Suprapubic skin (tissue), 4 donors: ENCODE measurements around the gene ABCA7. TPM values are rescaled to one million over a fixed set of nuclear protein-coding genes. Genes with fewer than 3 reads are reported as not detected.

ENCODE experiments used
- DNase-seq, 2 donors: peaks; one replicate each; pipeline ENCODE4 v3.0.0-alpha.2; 2019; ENCODE audit warnings: low spot score in 2 of 2
- H3K27ac ChIP-seq: fragments of 200-600 bp; sonication (generic); one replicate; pipeline ENCODE4 v1.5.1; 2019
- H3K27me3 ChIP-seq: fragments of 200-600 bp; sonication (generic); one replicate; pipeline ENCODE4 v1.5.1; 2019
- H3K36me3 ChIP-seq: fragments of 200-600 bp; sonication (generic); one replicate; pipeline ENCODE4 v1.5.1; 2019
- H3K4me1 ChIP-seq: fragments of 200-600 bp; sonication (generic); one replicate; pipeline ENCODE4 v1.5.1; 2019
- H3K4me3 ChIP-seq: fragments of 200-600 bp; sonication (generic); one replicate; pipeline ENCODE4 v1.5.1; 2019; ENCODE audit warnings: mild to moderate bottlenecking
- H3K9me3 ChIP-seq: fragments of 200-600 bp; sonication (generic); one replicate; pipeline ENCODE4 v1.5.1; 2019
- EP300 ChIP-seq: sonication (generic); formaldehyde crosslinking; IDR thresholded peaks from one replicate; pipeline ENCODE4 v1.6.1; 2017; ENCODE audit warnings: antibody characterized with exemption
- POLR2A ChIP-seq, 2 donors: fragments of 450-650 bp; IDR thresholded peaks; one replicate each; pipeline ENCODE4 v1.6.1; 2017; ENCODE audit warnings: antibody characterized with exemption in 2 of 2, mild to moderate bottlenecking in 2 of 2, moderate library complexity in 2 of 2
- POLR2AphosphoS5 ChIP-seq, 3 donors: sonication (generic); formaldehyde crosslinking; IDR thresholded peaks; one replicate each; pipeline ENCODE4 v1.6.1; 2017; ENCODE audit warnings: antibody characterized with exemption in 3 of 3
- WGBS: methylation state at CpG from one replicate; pipeline ENCODE4 v1.1.5; 2018; 5-methylcytosine and 5-hydroxymethylcytosine counted together
- total RNA-seq, 4 donors: library from RNA; depleted of rRNA; stranded (reverse); fragments of >200 nt; gene quantifications; one replicate each; pipeline ENCODE4 v1.1.0, GENCODE V29; 2016
- TF ChIP-seq, protein P1 (sequence below), 2 donors: fragments of 200-600 bp in 1 of 2; fragments of 450-650 bp in 1 of 2; sonication (generic) in 1 of 2; IDR thresholded peaks; one replicate each; pipeline ENCODE4 v1.5.1; 2016 to 2019; ENCODE audit warnings: antibody characterized with exemption in 2 of 2, mild to moderate bottlenecking in 1 of 2, moderate library complexity in 1 of 2

The ABCA7 gene
- total RNA-seq, 4 donors from 2014 or later: 29.8 to 97.6 (median 47.5) TPM

DNA sequence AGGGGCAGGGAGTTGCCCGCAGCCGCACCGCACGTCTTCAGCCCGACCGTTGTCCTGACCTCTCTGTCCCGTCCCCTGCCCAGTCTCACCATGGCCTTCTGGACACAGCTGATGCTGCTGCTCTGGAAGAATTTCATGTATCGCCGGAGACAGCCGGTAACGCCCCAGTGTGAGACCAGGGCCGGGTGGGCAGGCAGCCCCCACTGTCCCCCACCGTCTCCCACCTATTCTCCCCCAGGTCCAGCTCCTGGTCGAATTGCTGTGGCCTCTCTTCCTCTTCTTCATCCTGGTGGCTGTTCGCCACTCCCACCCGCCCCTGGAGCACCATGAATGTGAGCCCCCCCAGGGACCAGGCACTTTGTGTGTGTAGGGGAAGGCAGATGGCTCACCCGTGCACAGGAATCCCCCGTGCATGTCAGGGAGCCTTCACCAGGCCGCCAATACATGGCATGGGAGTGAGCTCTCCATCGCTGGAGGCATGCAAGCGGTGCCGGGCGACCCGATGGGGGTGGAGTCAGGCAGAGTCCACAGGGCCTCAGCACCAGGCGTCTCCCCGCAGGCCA lies 1.4 kb downstream of the ABCA7 start:
- TF ChIP-seq, protein P1, sequence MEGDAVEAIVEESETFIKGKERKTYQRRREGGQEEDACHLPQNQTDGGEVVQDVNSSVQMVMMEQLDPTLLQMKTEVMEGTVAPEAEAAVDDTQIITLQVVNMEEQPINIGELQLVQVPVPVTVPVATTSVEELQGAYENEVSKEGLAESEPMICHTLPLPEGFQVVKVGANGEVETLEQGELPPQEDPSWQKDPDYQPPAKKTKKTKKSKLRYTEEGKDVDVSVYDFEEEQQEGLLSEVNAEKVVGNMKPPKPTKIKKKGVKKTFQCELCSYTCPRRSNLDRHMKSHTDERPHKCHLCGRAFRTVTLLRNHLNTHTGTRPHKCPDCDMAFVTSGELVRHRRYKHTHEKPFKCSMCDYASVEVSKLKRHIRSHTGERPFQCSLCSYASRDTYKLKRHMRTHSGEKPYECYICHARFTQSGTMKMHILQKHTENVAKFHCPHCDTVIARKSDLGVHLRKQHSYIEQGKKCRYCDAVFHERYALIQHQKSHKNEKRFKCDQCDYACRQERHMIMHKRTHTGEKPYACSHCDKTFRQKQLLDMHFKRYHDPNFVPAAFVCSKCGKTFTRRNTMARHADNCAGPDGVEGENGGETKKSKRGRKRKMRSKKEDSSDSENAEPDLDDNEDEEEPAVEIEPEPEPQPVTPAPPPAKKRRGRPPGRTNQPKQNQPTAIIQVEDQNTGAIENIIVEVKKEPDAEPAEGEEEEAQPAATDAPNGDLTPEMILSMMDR (IDR thresholded peaks at IDR 0.05): no peak
- TF ChIP-seq POLR2AphosphoS5 (IDR thresholded peaks at IDR 0.05) (no peak), POLR2A (IDR thresholded peaks at IDR 0.05) (no peak), EP300 (no peak)
- WGBS: 8% methylated on average over 11 of the region's 26 CpGs
- H3K36me3 ChIP-seq: peaks cover 13% of the 10 kb centered on the region
- no peak for DNase-seq
- peak overlapping the region; percentile 69 for H3K27ac ChIP-seq
- peak overlapping the region; percentile 54 for H3K4me3 ChIP-seq
- peaks cover 60% of the 10 kb centered on the region for H3K4me1 ChIP-seq
- H3K27me3 ChIP-seq: no peaks in the 10 kb centered on the region
- H3K9me3 ChIP-seq: no peaks in the 10 kb centered on the region

DNA sequence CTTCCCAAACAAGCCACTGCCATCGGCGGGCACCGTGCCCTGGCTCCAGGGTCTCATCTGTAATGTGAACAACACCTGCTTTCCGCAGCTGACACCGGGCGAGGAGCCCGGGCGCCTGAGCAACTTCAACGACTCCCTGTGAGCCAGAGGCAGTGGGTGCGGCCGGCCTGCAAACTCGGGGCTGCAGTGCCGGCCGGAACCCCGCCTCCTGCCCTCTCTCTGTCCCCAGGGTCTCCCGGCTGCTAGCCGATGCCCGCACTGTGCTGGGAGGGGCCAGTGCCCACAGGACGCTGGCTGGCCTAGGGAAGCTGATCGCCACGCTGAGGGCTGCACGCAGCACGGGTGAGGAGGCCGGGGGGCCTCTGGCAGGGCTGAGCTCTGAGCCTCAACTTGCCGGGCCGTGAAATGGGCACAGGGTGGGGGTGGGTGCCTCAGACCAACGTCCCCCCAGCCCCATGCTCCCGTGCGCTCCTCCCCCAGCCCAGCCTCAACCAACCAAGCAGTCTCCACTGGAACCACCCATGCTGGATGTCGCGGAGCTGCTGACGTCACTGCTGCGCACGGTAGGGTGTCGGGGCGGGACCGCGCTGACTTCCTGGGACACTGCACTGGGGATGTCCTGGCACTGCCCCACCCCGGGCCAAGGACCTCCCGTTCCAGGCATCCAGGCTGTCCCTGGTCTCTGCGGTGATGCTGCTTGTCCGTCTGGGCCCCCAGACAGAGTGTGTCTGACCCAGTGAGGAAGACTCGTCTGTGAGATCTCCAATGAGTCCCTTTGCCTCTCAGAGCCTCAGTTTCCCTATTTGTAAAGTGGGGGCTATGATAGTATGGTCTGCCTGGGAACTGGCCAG lies 2.2 kb downstream of the ABCA7 start:
- H3K36me3 ChIP-seq: peaks cover 14% of the 10 kb centered on the region
- H3K27ac ChIP-seq: peak overlapping the region; percentile 69
- no peaks in the 10 kb centered on the region for H3K9me3 ChIP-seq
- no peaks in the 10 kb centered on the region for H3K27me3 ChIP-seq
- no peak for TF ChIP-seq EP300
- TF ChIP-seq POLR2AphosphoS5 (IDR thresholded peaks at IDR 0.05): no peak
- TF ChIP-seq POLR2A (IDR thresholded peaks at IDR 0.05): no peak
- TF ChIP-seq, protein P1 (IDR thresholded peaks at IDR 0.05): no peak
- WGBS: no CpG with 5 or more reads among the region's 43 CpGs
- DNase-seq: peak in 1 of 2 donors; percentile 87
- peak overlapping the region; percentile 54 for H3K4me3 ChIP-seq
- H3K4me1 ChIP-seq: peaks cover 60% of the 10 kb centered on the region

DNA sequence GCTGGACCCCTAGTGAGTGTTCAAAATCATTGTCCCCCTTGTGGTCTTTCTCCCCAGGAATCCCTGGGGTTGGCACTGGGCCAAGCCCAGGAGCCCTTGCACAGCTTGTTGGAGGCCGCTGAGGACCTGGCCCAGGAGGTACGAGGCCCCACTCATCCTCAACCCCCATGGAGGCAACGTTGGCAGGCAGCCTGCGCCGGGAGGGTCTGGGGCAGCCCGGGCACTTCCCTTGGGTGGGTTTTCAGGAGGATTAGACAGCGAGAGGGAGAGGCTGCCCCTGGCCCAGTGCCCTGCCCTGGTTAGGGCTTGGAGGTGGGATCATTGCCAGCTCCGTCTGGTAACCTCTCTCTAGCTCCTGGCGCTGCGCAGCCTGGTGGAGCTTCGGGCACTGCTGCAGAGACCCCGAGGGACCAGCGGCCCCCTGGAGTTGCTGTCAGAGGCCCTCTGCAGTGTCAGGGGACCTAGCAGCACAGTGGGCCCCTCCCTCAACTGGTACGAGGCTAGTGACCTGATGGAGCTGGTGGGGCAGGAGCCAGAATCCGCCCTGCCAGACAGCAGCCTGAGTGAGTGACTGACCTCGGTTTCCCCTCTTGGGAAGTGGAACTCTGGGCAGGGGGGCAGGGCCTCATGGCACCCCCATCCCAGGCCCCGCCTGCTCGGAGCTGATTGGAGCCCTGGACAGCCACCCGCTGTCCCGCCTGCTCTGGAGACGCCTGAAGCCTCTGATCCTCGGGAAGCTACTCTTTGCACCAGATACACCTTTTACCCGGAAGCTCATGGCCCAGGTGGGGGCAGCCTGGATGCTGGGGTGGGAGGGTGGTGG lies 3.0 kb downstream of the ABCA7 start:
- 60% methylated on average over 4 of the region's 23 CpGs for WGBS
- Histone ChIP-seq H3K9me3 (no peaks in the 10 kb centered on the region), H3K4me1 (peaks cover 53% of the 10 kb centered on the region), H3K27me3 (no peaks in the 10 kb centered on the region), H3K36me3 (peaks cover 10% of the 10 kb centered on the region), H3K4me3 (peak overlapping the region; percentile 54), H3K27ac (peak overlapping the region; percentile 69)
- no peak for TF ChIP-seq POLR2A (IDR thresholded peaks at IDR 0.05)
- no peak for TF ChIP-seq EP300
- no peak for TF ChIP-seq POLR2AphosphoS5 (IDR thresholded peaks at IDR 0.05)
- TF ChIP-seq, protein P1 (IDR thresholded peaks at IDR 0.05): no peak
- peak in 1 of 2 donors; percentile 81 for DNase-seq

DNA sequence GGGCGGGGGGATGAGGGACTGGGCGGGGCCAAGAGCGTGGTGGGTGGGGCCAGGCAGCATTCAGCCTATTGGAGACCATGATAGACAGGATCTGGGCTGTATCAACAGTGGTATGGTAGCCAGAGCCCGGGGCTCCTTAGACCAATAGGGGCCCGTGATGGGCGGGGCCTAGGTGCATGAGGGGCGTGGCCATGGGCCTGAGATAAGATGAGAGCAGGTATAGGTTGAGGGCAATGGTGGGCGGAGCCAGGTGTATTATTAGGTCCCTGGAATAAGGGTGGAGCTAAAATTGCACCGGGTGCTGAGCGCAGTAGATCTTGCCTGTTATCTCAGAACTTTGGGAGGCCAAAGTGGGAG lies 5.3 kb downstream of the ABCA7 start:
- Histone ChIP-seq H3K27ac (no peak overlapping the region), H3K36me3 (peaks cover 10% of the 10 kb centered on the region), H3K4me1 (peaks cover 33% of the 10 kb centered on the region), H3K27me3 (no peaks in the 10 kb centered on the region), H3K4me3 (no peak overlapping the region), H3K9me3 (no peaks in the 10 kb centered on the region)
- TF ChIP-seq POLR2A (IDR thresholded peaks at IDR 0.05) (no peak), POLR2AphosphoS5 (IDR thresholded peaks at IDR 0.05) (no peak), EP300 (no peak)
- TF ChIP-seq, protein P1 (IDR thresholded peaks at IDR 0.05): no peak
- DNase-seq: no peak
- 80% methylated on average over 8 of the region's 10 CpGs for WGBS
